Esophagus mucosa (tissue), 1 donor: ENCODE measurements around the gene LSM14B. TPM values are rescaled to one million over a fixed set of nuclear protein-coding genes. Genes with fewer than 3 reads are reported as not detected.
"Not testable (repeated sequence)": the region's sequence is repeated elsewhere in the genome, so short reads cannot be mapped to it uniquely, and the experiment has no call there.

ENCODE experiments used
- ATAC-seq: fragments of 200-7000 bp; cut with Tn5 transposase; one replicate; pipeline ENCODE4 v1.9.1; 2020
- total RNA-seq: library from RNA; stranded (reverse); gene quantifications from one replicate; pipeline ENCODE4 v1.2.4, GENCODE V29; 2023
- donor health status: DM: yes; HTN: yes; CAD: no.

Gene LSM14B
- total RNA-seq, 1 donor from 2014 or later, result 28.7 TPM

- ATAC-seq, result no peak
These were observed 25.3 kb downstream of the LSM14B start for GRCh38 chr20:62147528-62147927.

- ATAC-seq, result not testable (repeated sequence)
These were observed 26.1 kb downstream of the LSM14B start for GRCh38 chr20:62148383-62148782.

GRCh38 chr20:62148908-62149314, 26.6 kb downstream of the LSM14B start:
- no peak for ATAC-seq

GRCh38 chr20:62149532-62150309, 27.4 kb downstream of the LSM14B start:
- ATAC-seq, result peak; percentile 77

DNA sequence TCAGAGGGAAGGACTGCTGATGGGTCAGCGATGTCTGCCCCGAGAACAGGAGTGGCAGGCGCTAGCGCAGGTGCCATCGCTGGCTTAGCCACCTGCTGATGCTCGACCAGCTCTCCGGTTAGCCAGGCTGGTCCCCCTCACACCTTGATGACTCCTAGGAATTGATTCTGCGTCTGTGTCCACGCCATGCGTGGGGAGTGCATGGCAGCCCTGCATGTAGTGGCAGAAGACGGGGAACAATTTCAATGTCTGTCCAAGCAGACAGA, 28.0 kb downstream of the LSM14B start:
- no peak for ATAC-seq

DNA sequence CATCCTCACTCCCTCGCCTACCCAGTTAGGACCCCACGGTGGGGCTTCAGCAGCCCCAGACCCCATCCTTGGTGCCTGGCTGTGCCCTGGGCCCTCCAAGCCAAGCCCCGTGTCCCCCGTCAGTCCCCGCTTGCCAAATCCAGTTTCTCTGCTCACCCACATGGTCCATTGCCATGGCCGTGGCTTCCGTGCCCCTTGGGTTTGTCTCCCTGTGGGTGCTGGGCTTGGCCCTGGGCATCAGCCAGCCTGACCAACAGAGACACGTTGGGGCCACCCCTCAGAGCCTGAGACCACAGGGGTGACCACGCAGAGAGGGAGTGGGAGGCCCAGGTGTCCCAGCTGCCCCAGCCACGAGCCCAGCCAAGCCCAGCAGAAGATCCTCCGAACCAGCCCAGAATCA, 28.9 kb downstream of the LSM14B start:
- ATAC-seq, result no peak

GRCh38 chr20:62151835-62152364, 29.6 kb downstream of the LSM14B start:
- no peak for ATAC-seq

- peak; percentile 33 for ATAC-seq
These were observed 33.4 kb downstream of the LSM14B start for GRCh38 chr20:62155428-62156253.

DNA sequence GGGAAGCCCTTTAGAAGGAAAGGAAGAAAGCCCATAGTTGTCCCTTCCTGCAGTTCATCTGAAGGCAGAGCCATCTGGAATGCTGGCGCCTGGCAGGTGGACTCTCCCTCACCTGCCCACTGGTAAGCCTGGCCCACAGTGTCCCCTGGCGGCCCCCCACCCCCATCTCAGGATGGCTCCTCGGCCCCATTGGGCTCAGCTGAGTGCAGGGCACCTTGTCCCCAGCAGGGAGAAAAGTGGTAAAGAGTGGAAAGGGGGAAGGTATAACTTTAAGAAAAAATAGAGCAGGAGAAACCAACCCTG, 33.9 kb downstream of the LSM14B start:
- ATAC-seq, result no peak

- no peak for ATAC-seq
These were observed 34.5 kb downstream of the LSM14B start for GRCh38 chr20:62156592-62157386.

DNA sequence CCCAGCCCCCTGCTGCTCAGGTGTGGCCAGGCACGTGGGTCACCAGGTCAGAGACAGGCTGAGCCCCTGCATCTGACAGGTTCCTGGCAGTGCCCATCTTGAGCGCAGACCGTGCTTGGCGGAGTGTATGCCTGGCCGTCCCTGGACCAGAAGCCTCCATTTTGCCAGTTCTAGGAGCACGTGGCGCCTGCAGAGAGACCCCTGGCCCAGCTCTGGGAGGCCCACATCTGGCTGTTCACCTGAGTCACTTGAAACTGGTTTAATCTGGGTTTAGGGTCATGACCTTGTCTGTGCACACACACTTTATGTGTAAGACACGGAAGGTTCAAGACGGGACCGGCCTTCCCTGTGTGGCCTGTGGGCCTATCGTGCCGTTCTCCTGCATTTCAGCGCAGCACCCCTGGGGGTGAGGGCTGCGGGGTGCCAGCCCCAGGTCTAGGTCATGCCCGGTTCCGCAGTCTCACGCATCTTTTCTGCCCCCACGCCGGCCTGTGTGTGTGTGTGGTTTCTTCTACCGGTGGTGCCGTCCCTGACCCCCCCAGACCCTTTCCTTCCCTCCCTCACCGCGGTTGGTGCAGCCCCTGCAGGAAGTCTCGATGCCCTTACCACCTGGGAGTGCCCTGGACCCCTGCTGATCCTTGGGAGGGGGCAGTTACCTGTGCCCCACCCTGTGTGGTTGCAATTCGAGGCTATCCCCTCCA, 35.3 kb downstream of the LSM14B start:
- no peak for ATAC-seq

DNA sequence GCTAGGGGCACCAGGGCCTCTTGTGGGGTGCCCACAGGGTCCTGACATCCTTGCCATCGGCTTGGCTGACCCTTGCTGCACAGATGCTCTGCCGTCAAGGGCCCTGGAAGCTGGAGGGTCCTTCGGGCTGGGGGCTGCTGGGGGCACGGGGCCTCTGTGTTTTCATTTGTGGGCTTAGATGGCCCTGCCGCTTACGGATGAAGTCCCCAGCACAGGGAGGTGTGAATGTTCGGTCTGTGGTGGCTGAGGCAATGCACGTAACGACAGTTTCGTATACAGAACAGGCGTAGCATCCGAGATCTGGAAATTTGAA, 35.8 kb downstream of the LSM14B start:
- ATAC-seq, result no peak

GRCh38 chr20:62158541-62158940, 36.3 kb downstream of the LSM14B start:
- ATAC-seq, result no peak

- ATAC-seq, result no peak
These were observed 36.8 kb downstream of the LSM14B start for GRCh38 chr20:62159052-62159451.

GRCh38 chr20:62159839-62160238, 37.6 kb downstream of the LSM14B start:
- peak; percentile 78 for ATAC-seq

DNA sequence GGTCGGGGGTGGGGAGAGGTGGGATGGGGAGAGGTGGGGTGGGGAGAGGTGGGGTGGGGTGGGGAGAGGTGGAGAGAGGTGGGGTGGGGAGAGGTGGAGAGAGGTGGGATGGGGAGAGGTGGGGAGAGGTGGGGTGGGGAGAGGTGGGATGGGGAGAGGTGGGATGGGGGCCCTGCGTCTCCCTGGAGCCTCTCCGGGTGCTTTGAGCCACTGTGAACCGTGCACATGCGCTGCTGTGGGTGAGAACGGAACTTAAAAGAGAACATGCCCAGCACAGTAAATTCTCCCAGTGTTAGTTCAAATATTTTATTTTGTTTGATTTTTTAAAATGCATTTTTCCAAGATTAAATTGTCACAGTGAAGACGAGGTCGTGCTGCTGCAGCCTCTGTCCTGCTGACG, 38.0 kb downstream of the LSM14B start:
- no peak for ATAC-seq

GRCh38 chr20:62160876-62161275, 38.6 kb downstream of the LSM14B start:
- ATAC-seq, result no peak

DNA sequence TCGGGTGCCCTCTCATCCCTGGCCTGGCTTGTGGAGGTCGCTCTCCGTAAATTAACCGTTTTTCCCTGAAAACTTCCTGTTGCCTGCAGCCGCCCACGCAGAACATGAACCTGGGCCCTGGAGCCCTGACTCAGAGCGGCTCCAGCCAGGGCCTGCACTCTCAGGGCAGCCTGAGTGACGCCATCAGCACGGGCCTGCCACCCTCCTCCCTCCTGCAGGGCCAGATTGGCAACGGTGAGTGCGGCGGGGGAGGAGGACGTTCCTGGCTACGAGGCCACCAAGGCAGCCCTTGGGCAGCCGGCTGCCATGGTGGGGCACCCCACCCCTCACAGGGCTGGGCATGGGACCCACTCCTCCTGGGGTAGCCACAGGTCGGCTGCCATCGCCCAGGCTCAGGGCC, 39.1 kb downstream of the LSM14B start:
- peak; percentile 80 for ATAC-seq

GRCh38 chr20:62162765-62163484, 40.6 kb downstream of the LSM14B start:
- no peak for ATAC-seq

DNA sequence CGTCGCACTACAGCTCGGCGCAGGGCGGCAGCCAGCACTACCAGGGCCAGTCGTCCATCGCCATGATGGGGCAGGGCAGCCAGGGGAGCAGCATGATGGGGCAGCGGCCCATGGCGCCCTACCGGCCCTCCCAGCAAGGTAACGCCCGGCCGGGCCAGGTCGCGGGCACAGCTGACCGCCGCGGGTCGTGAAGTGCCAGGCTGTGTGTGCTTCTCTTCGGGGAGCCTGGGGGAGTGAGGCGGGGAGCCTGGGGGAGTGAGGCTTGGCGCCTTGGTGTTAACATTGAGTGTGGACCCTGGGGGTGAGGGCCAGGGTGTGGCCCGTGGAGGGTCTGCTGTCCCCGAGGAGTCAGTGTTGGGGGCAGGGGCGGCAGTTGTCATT, 41.2 kb downstream of the LSM14B start:
- ATAC-seq, result no peak

GRCh38 chr20:62163986-62164762, 41.9 kb downstream of the LSM14B start:
- ATAC-seq, result no peak
